ENCODE measurements around the gene LRRC8C.
A peak's percentile ranks its signal among the peaks of the same experiment; 100 is the strongest.

LRRC8C gene

DNA sequence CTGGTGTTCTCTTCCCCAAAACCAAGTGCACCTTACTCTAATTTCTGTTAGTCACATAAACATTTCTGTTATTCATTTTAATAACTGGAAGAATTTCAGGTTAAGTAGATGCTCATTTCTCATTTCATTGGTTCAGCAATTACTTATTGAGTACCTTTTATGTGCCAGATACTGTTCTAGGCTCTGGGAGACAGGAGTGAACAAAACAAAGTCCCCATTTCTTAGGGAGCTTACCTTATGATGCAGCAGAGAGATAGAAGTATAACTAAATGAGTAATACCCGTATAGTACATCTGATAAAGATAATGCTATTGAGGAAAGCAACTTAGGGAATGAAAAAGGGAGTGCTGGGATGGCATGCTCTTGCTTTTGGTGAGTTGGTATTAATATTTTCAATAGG lies 33.7 kb downstream of the LRRC8C start:
- no peak overlapping the region for H3K27ac ChIP-seq
- no peak for TF ChIP-seq EZH2 (IDR thresholded peaks at IDR 0.05)
- H3K4me3 ChIP-seq = no peak overlapping the region
- no peaks in the 10 kb centered on the region for H3K9me3 ChIP-seq (ENCODE audit: low read depth, low read length)
- no peak overlapping the region for H3K9ac ChIP-seq (ENCODE audit: insufficient read length)
- no peak for DNase-seq (ENCODE audit: low read depth, low spot score)
- no peaks in the 10 kb centered on the region for H3K36me3 ChIP-seq (ENCODE audit: insufficient read depth, low read length)

GRCh38 chr1:89667691-89668090 lies 34.8 kb downstream of the LRRC8C start:
- no peak overlapping the region for H3K27ac ChIP-seq
- TF ChIP-seq POLR2AphosphoS5 (IDR thresholded peaks at IDR 0.05; ENCODE audit: borderline replicate concordance, low read depth, low read length) = peak; percentile 20; the same call in 1 of the 2 replicates
- TF ChIP-seq EZH2 (IDR thresholded peaks at IDR 0.05) = no peak
- no peak overlapping the region for H3K9ac ChIP-seq (ENCODE audit: insufficient read length)
- DNase-seq (ENCODE audit: low read depth, low spot score) = peak; percentile 34
- H3K4me3 ChIP-seq = no peak overlapping the region
- no peaks in the 10 kb centered on the region for H3K9me3 ChIP-seq (ENCODE audit: low read depth, low read length)
- no peaks in the 10 kb centered on the region for H3K36me3 ChIP-seq (ENCODE audit: insufficient read depth, low read length)

GRCh38 chr1:89668961-89669360 lies 36.0 kb downstream of the LRRC8C start:
- no peak overlapping the region for H3K27ac ChIP-seq
- H3K9me3 ChIP-seq (ENCODE audit: low read depth, low read length) = no peaks in the 10 kb centered on the region
- no peaks in the 10 kb centered on the region for H3K36me3 ChIP-seq (ENCODE audit: insufficient read depth, low read length)
- H3K4me3 ChIP-seq = no peak overlapping the region
- H3K9ac ChIP-seq (ENCODE audit: insufficient read length) = no peak overlapping the region
- DNase-seq (ENCODE audit: low read depth, low spot score) = no peak
- TF ChIP-seq POLR2AphosphoS5 (IDR thresholded peaks at IDR 0.05; ENCODE audit: borderline replicate concordance, low read depth, low read length) (no peak), EZH2 (IDR thresholded peaks at IDR 0.05) (no peak), FOXP2 (optimal IDR thresholded peaks at IDR 0.05; ENCODE audit: control extremely low read depth, extremely low read length, insufficient read depth) (no peak)

- Histone ChIP-seq H3K9ac (ENCODE audit: insufficient read length) (no peak overlapping the region), H3K4me3 (no peak overlapping the region), H3K27ac (no peak overlapping the region), H3K36me3 (ENCODE audit: insufficient read depth, low read length) (no peaks in the 10 kb centered on the region), H3K9me3 (ENCODE audit: low read depth, low read length) (no peaks in the 10 kb centered on the region)
- DNase-seq (ENCODE audit: low read depth, low spot score) = no peak
- TF ChIP-seq FOXP2 (optimal IDR thresholded peaks at IDR 0.05; ENCODE audit: control extremely low read depth, extremely low read length, insufficient read depth) (no peak), EZH2 (IDR thresholded peaks at IDR 0.05) (no peak)
Measured at GRCh38 chr1:89669441-89669840, 36.5 kb downstream of the LRRC8C start.

DNA sequence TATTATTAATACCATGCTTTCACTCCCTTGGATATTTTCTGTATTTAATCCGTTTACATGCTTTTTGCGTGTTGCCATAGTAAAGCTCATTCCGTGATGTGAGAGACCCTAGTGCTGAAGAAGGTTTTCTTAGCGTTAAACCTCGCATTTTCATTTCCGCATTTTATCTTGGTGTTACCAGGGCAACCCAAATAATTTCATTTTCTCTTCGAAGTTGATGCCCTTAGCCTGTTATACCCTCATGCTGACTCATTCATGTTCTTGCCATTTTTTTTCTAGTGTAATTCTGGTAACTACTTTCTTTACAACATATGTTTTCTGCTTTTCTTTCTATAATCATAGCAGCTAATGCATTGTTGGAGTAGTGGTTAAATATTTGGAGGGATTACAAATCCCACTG lies 37.2 kb downstream of the LRRC8C start:
- no peak for TF ChIP-seq FOXP2 (optimal IDR thresholded peaks at IDR 0.05; ENCODE audit: control extremely low read depth, extremely low read length, insufficient read depth)
- no peak for TF ChIP-seq POLR2AphosphoS5 (IDR thresholded peaks at IDR 0.05; ENCODE audit: borderline replicate concordance, low read depth, low read length)
- no peak for TF ChIP-seq EZH2 (IDR thresholded peaks at IDR 0.05)
- Histone ChIP-seq H3K27ac (no peak overlapping the region), H3K36me3 (ENCODE audit: insufficient read depth, low read length) (no peaks in the 10 kb centered on the region), H3K4me3 (no peak overlapping the region), H3K9me3 (ENCODE audit: low read depth, low read length) (no peaks in the 10 kb centered on the region), H3K9ac (ENCODE audit: insufficient read length) (no peak overlapping the region)
- DNase-seq (ENCODE audit: low read depth, low spot score) = no peak

- DNase-seq (ENCODE audit: low read depth, low spot score) = no peak
- Histone ChIP-seq H3K36me3 (ENCODE audit: insufficient read depth, low read length) (no peaks in the 10 kb centered on the region), H3K4me3 (no peak overlapping the region), H3K9me3 (ENCODE audit: low read depth, low read length) (no peaks in the 10 kb centered on the region), H3K27ac (no peak overlapping the region), H3K9ac (ENCODE audit: insufficient read length) (no peak overlapping the region)
- no peak for TF ChIP-seq EZH2 (IDR thresholded peaks at IDR 0.05)
- no peak for TF ChIP-seq FOXP2 (optimal IDR thresholded peaks at IDR 0.05; ENCODE audit: control extremely low read depth, extremely low read length, insufficient read depth)
- no peak for TF ChIP-seq POLR2AphosphoS5 (IDR thresholded peaks at IDR 0.05; ENCODE audit: borderline replicate concordance, low read depth, low read length)
Measured at GRCh38 chr1:89670711-89671110, 37.8 kb downstream of the LRRC8C start.

- DNase-seq (ENCODE audit: low read depth, low spot score) = no peak
- Histone ChIP-seq H3K9ac (ENCODE audit: insufficient read length) (no peak overlapping the region), H3K9me3 (ENCODE audit: low read depth, low read length) (no peaks in the 10 kb centered on the region), H3K27ac (no peak overlapping the region), H3K4me3 (no peak overlapping the region), H3K36me3 (ENCODE audit: insufficient read depth, low read length) (no peaks in the 10 kb centered on the region)
- TF ChIP-seq POLR2AphosphoS5 (IDR thresholded peaks at IDR 0.05; ENCODE audit: borderline replicate concordance, low read depth, low read length) (no peak), FOXP2 (optimal IDR thresholded peaks at IDR 0.05; ENCODE audit: control extremely low read depth, extremely low read length, insufficient read depth) (no peak), EZH2 (IDR thresholded peaks at IDR 0.05) (no peak)
Measured at GRCh38 chr1:89671775-89672488, 39.0 kb downstream of the LRRC8C start.

- no peak overlapping the region for H3K27ac ChIP-seq
- H3K4me3 ChIP-seq = no peak overlapping the region
- TF ChIP-seq POLR2AphosphoS5 (IDR thresholded peaks at IDR 0.05; ENCODE audit: borderline replicate concordance, low read depth, low read length) (no peak), EZH2 (IDR thresholded peaks at IDR 0.05) (no peak), FOXP2 (optimal IDR thresholded peaks at IDR 0.05; ENCODE audit: control extremely low read depth, extremely low read length, insufficient read depth) (no peak)
- no peak overlapping the region for H3K9ac ChIP-seq (ENCODE audit: insufficient read length)
- H3K9me3 ChIP-seq (ENCODE audit: low read depth, low read length) = no peaks in the 10 kb centered on the region
- no peak for DNase-seq (ENCODE audit: low read depth, low spot score)
- no peaks in the 10 kb centered on the region for H3K36me3 ChIP-seq (ENCODE audit: insufficient read depth, low read length)
Measured at GRCh38 chr1:89672489-89673183, 39.7 kb downstream of the LRRC8C start.

DNA sequence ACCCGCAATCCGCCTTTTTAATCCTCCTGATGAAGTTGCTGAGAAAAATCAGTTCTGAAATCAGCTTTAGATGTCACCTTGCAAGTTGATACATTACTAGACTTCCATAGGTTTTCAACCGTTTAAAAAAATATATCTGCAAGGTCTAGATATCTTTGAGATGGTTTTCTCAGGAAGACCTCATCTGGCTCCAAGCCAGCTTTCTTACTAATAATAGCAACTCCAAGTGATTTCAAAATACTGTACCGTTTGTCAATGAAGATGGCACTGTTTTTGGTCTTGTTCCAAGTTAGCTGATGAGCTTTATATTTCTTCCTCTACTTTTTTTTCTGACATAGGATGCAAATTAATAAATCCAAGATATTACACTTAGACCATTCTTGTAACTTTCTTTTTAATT lies 40.3 kb downstream of the LRRC8C start:
- Histone ChIP-seq H3K9ac (ENCODE audit: insufficient read length) (no peak overlapping the region), H3K27ac (no peak overlapping the region), H3K9me3 (ENCODE audit: low read depth, low read length) (no peaks in the 10 kb centered on the region), H3K36me3 (ENCODE audit: insufficient read depth, low read length) (no peaks in the 10 kb centered on the region), H3K4me3 (no peak overlapping the region)
- TF ChIP-seq POLR2AphosphoS5 (IDR thresholded peaks at IDR 0.05; ENCODE audit: borderline replicate concordance, low read depth, low read length) (no peak), EZH2 (IDR thresholded peaks at IDR 0.05) (no peak), FOXP2 (optimal IDR thresholded peaks at IDR 0.05; ENCODE audit: control extremely low read depth, extremely low read length, insufficient read depth) (no peak)
- DNase-seq (ENCODE audit: low read depth, low spot score) = no peak
